Glutamatergic neuron (in vitro differentiated cells): ENCODE data around the gene DSCAML1. TPM values are rescaled to one million over a fixed set of nuclear protein-coding genes. Genes with fewer than 3 reads are reported as not detected.
A peak's percentile ranks its signal among the peaks of the same experiment; 100 is the strongest.

Experiments
- DNase-seq: peaks from one replicate; pipeline ENCODE4 v3.0.0; 2022
- H3K27ac Mint-ChIP-seq: one replicate; pipeline ENCODE4 v1.8.0; 2020; ENCODE audit warnings: mild to moderate bottlenecking, mixed read lengths, inconsistent platforms; ENCODE audit not compliant: unreplicated experiment
- H3K27me3 Mint-ChIP-seq: one replicate; pipeline ENCODE4 v1.8.0; 2020; ENCODE audit warnings: mild to moderate bottlenecking, moderate library complexity, mixed read lengths, inconsistent platforms; ENCODE audit not compliant: unreplicated experiment
- H3K36me3 Mint-ChIP-seq: one replicate; pipeline ENCODE4 v1.8.0; 2020; ENCODE audit warnings: mild to moderate bottlenecking, mixed read lengths, inconsistent platforms; ENCODE audit not compliant: unreplicated experiment
- H3K4me1 Mint-ChIP-seq: one replicate; pipeline ENCODE4 v1.8.0; 2020; ENCODE audit warnings: mild to moderate bottlenecking, low read depth, mixed read lengths, inconsistent platforms; ENCODE audit not compliant: unreplicated experiment
- H3K4me3 Mint-ChIP-seq: one replicate; pipeline ENCODE4 v1.8.0; 2020; ENCODE audit warnings: mild to moderate bottlenecking, mixed read lengths, inconsistent platforms; ENCODE audit not compliant: unreplicated experiment
- H3K9me3 Mint-ChIP-seq: one replicate; pipeline ENCODE4 v1.8.0; 2020; ENCODE audit warnings: mild to moderate bottlenecking, moderate library complexity, mixed read lengths, inconsistent platforms; ENCODE audit not compliant: unreplicated experiment
- total RNA-seq: library from RNA; stranded (reverse); fragmentation: NEBNext Ultra II Directional; extraction: Animal tissue kit (Norgen Biotek cat#: 25700); gene quantifications from one replicate; pipeline ENCODE4 v1.2.1, GENCODE V29; 2021; ENCODE audit not compliant: unreplicated experiment
- TF ChIP-seq, protein P1 (sequence below): fragments of 200-600 bp; sonication (generic); IDR thresholded peaks from one replicate; pipeline ENCODE4 v1.5.0; 2021; ENCODE audit not compliant: partially characterized antibody, unreplicated experiment

DSCAML1 gene
- total RNA-seq, 1 donor from 2014 or later: 0.07 TPM

DNA sequence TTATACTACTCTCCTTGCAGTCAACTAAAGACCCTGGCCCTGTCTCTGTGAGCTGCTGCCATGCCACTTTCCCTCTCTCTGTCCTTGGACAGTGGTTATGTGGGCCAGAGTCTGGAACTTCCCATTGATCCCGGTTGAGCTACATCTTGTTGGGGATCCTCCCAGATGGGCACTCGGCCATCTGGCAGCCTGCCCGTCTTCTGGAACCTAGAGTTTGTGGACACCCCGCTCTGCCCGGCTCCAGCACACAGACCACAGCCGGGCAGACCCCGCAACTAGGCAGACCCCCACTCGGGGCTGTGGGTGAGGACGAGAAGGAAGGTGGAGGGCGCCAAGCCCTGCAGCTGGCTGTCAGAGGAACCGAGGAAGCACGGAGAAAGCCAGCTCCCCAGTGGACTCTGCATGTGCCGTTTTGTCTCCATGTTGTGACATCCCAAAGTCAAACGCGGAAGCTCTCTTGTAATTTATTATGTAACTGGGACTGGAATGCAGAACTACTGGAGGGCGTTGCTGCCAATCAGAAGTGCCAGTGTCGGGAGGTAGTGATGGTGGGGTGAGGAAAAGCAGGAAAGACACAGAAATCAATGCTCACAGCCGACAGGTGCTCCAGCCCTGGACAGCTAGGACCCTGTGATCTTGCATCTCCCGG, 261.7 kb downstream of the DSCAML1 start:
- TF ChIP-seq, protein P1, sequence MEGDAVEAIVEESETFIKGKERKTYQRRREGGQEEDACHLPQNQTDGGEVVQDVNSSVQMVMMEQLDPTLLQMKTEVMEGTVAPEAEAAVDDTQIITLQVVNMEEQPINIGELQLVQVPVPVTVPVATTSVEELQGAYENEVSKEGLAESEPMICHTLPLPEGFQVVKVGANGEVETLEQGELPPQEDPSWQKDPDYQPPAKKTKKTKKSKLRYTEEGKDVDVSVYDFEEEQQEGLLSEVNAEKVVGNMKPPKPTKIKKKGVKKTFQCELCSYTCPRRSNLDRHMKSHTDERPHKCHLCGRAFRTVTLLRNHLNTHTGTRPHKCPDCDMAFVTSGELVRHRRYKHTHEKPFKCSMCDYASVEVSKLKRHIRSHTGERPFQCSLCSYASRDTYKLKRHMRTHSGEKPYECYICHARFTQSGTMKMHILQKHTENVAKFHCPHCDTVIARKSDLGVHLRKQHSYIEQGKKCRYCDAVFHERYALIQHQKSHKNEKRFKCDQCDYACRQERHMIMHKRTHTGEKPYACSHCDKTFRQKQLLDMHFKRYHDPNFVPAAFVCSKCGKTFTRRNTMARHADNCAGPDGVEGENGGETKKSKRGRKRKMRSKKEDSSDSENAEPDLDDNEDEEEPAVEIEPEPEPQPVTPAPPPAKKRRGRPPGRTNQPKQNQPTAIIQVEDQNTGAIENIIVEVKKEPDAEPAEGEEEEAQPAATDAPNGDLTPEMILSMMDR: no peak
- peaks cover 5% of the 10 kb centered on the region for H3K4me1 Mint-ChIP-seq
- H3K27me3 Mint-ChIP-seq: peaks cover 9% of the 10 kb centered on the region
- no peak for DNase-seq
- H3K36me3 Mint-ChIP-seq: no peaks in the 10 kb centered on the region
- no peak overlapping the region for H3K27ac Mint-ChIP-seq
- H3K4me3 Mint-ChIP-seq: no peak overlapping the region
- peaks cover under 1% of the 10 kb centered on the region for H3K9me3 Mint-ChIP-seq

DNA sequence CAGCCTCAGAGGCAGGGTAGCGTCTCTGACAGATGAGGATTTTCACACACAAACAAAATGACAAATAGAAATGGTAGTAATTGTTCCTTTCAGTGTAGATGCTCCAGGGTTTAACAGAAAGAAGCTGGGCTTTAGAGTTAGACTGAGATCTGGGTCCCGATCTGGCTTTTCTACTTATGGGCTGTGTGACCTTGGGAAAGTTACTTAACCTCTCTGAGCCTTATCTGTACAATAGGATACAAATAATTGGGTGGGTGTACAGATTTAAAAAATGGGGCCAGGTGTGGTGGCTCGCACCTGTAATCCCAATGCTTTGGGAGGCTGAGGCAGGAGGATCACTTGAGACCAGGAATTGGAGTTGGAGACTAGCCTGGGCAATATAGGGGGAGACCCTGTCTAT, 264.4 kb downstream of the DSCAML1 start:
- no peaks in the 10 kb centered on the region for H3K36me3 Mint-ChIP-seq

DNA sequence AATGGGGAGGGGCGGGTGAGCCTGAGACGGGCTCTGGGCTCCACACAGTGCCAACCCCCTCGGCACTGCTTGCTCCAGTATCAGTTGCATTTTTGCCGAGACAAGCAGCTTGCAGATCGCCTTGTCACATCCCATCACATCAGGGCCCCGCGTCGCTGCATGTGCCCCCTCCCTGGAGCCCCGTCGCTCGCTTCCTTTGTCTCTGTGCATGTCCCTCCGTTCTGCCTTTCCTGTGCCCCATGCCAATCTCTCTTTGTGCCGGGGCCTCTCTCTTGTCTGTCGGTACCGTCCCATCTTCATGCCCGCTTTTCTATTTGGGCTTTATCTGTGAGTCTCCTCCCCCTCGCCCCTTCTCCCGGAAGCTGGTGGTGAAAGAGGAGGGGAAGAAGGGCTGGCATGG, 267.2 kb downstream of the DSCAML1 start:
- TF ChIP-seq, protein P1: no peak
- no peak for DNase-seq
- Mint-ChIP-seq H3K4me3 (no peak overlapping the region), H3K4me1 (peaks cover 10% of the 10 kb centered on the region), H3K27me3 (peaks cover 4% of the 10 kb centered on the region), H3K9me3 (no peaks in the 10 kb centered on the region), H3K36me3 (no peaks in the 10 kb centered on the region), H3K27ac (peak overlapping the region; percentile 17)

More for the DNA sequence above, 264.4 kb downstream of the DSCAML1 start:
- peaks cover 5% of the 10 kb centered on the region for H3K27me3 Mint-ChIP-seq
- TF ChIP-seq, protein P1: no peak
- H3K4me1 Mint-ChIP-seq: peaks cover 7% of the 10 kb centered on the region
- H3K27ac Mint-ChIP-seq: no peak overlapping the region
- H3K4me3 Mint-ChIP-seq: no peak overlapping the region
- H3K9me3 Mint-ChIP-seq: no peaks in the 10 kb centered on the region
- DNase-seq: no peak

DNA sequence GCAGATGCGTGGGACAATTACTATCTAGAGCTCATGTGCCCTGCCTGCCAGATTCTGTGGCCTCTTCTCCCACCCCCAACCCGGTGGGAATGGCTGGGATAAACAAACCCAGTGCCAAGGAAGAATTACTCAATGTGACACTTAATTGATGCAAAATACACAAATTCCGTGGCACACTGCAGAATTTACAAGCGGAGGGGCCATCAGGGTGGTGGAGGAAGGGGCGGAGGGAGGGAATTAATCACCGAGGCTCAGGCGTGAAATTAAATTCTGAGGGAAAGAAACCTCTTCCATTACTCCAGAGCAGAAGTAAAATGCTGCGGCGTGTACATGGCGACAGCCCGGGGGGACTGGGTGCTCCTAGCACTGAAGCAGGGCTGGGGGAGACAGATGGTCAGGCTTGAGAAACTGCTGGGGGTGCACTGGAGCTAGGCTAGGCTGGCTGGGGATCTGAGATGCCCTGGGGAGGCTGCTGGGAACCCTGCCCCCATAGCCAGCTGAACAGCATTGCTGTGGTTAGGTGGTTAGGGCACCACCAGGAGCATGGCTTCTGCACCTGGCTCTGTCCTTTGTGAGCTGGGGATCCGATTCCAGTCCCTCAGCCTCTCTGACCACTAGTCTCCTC, 268.8 kb downstream of the DSCAML1 start:
- Mint-ChIP-seq H3K4me3 (no peak overlapping the region), H3K36me3 (peaks cover 4% of the 10 kb centered on the region), H3K27me3 (peaks cover 4% of the 10 kb centered on the region), H3K27ac (no peak overlapping the region), H3K9me3 (no peaks in the 10 kb centered on the region), H3K4me1 (peaks cover 17% of the 10 kb centered on the region)
- no peak for DNase-seq
- TF ChIP-seq, protein P1: no peak

DNA sequence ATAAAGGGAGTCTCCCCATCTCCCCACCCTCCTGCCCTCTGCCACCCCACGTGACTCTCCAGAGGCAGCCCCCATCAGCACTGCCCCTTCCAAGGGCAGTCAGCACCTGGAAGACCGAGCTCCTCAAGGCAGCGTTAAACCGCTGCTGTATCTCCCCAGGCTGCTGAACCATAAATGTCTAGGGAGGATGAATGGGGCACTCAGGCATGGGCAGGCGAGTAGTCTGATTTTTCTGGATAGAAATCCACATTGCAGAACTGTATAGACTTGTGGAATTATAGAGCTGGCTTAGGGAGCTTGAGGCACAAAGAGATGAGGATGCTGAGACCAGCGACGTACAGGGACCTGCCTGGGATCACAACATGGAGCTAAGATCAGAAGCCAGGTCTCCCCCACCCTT, 269.7 kb downstream of the DSCAML1 start:
- DNase-seq: no peak
- no peak overlapping the region for H3K27ac Mint-ChIP-seq
- peaks cover 8% of the 10 kb centered on the region for H3K36me3 Mint-ChIP-seq

More for the DNA sequence above, 269.7 kb downstream of the DSCAML1 start:
- peaks cover 19% of the 10 kb centered on the region for H3K4me1 Mint-ChIP-seq
- peaks cover 4% of the 10 kb centered on the region for H3K27me3 Mint-ChIP-seq
- H3K9me3 Mint-ChIP-seq: no peaks in the 10 kb centered on the region
- no peak overlapping the region for H3K4me3 Mint-ChIP-seq
- TF ChIP-seq, protein P1: no peak
